ENCODE results near the gene MYO18B.

Gene MYO18B

DNA sequence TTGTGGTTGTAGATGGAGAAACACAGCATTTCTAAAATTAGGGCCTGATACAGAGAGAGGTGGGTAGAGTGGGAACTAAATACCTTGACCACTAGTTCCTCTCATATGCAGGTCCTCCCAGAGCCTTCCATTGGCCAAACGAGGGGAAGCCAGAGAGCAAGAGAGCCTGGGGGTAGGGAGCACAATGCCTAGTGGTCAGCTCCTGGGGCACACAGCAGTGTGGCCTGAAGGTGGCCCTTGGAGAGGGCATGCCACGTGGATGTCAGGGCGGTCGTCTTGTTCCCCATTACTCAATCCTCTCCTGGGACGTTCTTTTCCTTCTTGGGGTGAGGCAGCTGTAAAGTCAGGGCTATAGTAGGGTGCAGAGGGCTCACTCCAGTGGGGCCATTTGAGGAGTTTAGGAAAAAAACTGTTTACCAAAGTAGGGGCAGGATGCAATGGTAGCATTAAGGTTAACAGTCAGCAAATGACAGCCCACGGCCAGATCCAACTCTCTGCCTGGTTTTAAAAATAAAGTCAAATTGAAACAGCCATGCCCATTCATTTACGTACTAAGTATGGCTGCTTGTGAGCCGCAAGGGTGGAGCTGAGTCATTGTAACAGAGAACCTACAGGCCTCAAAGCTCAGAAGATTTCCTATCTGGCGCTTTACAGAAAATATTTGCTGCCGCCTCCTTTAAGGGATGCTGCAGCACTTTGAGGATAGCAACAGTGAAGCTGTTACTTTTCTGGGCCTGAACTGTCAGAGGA, 7.6 kb downstream of the MYO18B start:
- no peak for DNase-seq

DNA sequence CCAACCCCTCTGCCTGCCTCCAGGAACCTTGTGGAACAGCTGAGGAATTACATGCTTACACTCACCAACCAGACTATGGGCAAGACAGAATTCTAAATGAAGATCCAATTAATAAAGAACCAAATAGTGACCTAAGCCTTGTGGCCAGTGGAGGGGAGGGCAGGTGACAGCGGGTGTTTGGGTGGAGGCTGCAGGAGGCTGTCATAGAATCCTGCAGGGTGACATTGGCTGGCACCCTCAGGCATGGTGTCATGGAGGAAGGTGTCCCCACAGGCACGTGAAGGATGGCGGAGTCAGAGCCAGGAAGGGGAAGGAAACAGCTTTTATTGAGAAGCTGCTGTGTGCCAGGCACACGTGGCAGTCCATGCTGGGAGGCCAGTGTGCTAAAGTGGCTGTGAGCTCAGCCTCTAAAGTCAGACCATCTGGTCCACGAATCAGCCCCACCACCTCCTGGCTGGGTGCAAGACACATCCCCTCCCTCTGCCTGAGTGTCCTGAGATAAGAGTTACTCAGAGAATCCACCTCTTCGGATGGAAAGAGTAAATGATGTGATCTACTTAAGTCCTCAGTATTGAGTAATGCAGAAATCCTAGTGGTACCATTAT, 8.7 kb downstream of the MYO18B start:
- no peak for DNase-seq

DNA sequence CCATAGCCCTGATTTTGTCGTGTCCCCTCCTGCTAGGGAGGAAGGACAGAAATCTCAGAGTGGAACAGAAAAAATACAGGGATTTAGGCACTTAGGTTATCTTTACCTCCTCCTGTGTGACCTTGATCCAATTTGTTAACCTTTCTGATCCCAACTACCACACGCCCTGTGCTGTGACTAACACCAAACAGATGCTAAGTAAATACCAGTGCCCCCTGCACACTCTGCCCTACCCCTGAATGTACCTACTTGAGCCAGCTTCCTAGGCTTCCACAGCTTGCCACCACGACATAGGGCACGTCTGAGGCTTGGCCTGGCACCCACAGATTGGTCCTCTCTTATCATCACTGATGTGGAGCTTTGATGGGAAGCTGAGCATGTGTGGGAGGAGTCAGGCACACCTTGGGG, 9.2 kb downstream of the MYO18B start:
- DNase-seq, result no peak

DNA sequence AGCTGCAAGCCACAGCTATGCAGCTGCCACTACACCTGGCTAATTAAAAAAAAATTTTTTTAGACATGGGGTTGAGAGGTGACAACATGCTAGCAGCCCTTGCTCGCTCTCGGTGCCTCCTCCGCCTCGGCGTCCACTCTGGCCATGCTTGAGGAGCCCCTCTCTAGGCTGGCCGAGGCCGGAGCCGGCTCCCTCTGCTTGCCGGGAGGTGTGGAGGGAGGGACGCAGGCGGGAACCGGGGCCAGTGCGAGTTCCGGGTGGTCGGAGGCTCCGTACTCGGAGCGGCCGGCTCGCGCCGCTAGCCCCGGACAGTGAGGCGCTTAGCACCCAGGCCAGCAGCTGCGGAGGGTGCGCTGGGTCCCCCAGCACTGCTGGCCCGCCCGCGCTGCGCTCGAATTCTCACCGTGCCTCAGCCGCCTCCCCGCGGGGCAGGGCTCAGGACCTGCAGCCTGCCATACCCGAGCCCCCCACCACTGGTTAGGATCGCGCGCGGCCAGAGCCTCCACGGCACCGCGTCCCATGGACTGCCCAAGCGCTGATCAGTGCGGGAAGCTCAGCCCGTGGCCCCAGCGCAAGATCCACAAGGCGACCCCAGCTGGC, 10.7 kb downstream of the MYO18B start:
- DNase-seq, result no peak

DNA sequence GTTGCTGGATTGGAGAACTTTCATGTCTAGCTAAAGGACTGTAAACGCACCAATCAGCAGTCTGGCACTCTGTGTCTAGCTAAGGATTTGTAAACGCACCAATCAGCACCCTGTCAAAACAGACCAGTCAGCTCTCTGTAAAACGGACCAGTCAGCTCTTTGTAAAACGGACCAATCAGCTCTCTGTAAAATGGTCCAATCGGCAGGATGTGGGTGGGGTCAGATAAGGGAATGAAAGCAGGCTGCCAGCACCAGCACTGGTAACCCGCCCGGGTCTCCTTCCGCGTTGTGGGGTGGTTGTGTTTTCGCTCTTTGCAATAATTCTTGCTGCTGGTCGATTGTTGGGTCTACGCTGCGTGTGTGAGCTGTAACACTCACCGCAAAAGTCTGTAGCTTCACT, 11.3 kb downstream of the MYO18B start:
- no peak for DNase-seq

DNA sequence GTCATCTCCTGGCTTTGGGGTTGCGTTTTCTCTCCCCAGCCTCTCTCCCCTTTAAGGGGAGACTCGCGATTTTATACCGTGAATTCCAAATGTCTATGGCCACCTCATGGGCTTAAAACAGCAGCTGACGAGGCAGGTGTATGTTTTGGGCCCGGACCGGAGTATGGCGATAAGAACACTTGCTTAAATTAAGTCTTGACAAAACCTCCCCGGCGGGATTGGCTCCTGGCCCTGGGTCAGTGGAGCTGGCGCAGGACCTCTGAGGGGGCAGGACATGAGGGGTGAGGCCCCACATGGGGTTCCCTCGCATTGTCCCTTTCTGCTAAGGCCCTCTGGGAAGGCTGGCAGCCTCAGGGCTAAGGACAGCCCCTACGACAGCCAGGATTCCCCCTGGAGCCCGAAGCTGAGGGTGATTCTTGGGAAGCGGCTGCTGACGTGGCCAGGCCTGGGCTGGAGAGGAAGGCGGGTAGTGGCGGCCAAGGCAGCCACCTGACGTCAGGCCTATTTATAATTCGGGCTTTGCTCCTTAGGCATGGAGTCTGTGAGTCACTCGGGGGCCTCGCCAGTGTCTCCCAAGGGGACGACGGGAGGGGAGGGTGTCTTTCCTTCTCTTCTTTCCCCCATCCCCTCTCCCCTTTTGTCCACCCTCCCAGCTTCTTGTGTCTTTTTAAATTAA, 12.7 kb downstream of the MYO18B start:
- DNase-seq, result no peak

DNA sequence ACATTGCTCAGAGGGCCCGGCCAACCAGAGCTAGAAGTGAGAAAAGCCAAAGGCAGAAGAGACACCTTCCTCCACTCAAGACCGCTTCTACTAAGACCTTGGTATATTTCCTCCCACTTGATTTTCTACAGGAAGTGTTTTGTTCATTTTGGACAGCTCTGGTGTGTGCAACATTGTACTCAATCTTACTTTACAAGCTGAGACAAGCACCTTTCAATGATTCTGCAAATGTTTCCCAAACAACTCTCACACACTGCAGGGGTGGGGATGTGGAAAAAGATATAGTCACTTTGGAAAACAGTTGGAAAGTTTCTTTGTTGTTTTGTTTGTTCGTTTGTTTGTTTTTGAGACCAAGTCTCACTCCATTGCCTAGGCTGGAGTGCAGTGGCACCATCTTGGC, 15.7 kb downstream of the MYO18B start:
- DNase-seq, result no peak

DNA sequence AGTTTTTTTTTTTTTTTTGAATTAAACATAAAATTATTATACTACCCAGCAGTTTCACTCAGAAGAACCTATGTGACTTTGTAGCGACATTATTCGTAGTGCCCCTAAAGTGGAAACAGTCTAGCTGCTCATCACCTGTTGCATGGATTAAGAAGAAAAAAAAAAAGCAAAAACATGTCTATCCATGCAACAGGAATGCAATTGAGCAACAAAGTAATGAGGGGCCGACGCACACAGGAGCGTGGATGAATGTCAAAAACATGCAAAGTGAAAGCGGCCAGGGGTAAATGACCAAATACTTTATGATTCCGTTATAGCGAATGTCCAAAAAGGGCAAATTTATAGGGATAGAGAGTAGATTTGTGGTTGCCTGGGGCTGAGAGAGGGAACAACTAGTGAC, 16.3 kb downstream of the MYO18B start:
- no peak for DNase-seq

DNA sequence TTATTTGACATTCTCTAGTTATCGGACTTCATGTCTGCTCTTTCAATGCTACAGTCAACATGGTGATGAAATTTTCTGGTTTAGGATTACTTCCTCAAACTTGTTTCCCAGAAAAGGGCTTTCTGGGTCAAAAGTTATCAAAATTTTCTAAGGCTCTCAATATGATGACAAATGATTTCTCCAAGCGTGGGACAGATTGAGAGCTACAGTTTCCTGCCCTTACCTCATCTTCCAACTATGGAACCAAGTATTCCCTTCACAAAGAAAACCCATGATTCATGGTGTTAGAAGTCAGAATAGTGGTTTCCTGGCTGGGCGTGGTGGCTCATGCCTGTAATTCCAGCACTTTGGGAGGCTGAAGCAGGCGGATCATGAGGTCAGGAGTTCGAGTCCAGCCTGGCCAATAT, 17.8 kb downstream of the MYO18B start:
- no peak for DNase-seq

DNA sequence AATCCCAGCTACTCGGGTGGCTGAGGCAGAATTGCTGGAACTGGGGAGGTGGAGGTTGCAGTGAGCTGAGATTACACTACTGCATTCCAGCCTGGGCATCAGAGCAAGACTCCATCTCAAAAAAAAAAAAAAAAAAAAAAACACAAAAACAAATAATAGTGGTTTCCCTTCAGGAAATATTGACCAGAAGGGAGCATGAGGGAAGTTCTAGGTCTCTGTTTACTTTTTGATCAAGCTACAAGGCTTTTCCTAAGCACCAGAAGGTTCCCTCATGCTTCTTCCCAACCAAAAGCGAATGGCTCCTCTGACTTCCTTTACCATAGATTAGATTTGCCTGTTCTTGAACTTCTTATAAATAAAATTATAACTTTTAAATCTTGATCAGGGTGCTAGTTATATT, 18.3 kb downstream of the MYO18B start:
- DNase-seq, result no peak

DNA sequence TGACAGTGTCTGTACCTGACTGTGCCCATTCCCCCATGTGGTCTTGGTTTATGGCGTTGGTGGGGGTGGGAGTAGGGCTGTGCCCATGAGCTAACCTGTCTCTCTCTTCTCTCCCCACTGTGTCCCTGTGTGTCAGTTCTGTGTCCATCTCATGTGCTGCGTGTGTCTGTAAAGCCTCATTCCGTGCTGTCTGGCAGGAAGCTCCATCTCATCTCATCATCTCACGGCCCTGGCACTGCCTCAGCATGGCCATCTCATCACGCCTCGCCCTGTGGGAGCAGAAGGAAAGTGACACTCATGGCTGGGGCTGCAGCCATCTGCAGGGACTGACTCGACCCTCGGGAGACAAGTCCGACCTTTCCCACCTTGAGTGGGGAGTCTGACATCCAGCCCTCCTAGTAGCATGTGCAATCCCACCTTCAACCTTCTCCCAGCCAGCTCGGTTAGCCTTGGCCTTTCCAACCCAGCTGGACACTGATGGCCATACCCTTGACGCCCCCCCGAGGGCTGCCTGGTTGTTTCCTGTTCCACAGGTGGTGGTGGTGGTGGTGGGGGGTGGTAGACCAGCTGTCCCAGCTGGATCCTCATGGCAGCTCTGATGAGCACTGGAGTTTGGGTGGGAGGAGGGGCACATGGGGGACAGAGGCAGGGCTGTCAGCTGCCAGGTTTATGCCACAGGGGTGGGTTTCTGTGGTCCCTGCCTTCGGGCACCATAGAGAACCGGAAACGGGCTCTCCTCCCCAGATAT, 19.0 kb downstream of the MYO18B start:
- DNase-seq, result no peak

DNA sequence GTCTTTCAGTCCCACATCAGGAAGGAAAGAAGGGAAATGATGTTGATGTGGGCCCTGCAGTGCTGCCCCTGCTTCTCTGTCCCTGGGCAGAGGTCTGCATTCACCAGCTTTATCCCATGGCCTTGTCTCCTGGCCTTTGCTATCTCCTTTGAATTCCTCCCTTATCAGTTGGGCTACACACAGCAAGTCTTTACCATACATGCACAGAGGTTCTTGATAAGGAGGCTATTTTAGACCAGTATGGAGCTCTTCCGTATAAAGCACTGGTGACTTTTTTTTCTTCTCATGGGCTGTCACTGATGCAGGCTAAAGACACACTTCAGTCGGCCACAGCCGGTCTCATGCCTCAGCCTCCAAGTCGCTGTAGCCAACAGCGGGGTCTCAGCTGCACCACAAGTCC, 20.2 kb downstream of the MYO18B start:
- no peak for DNase-seq

DNA sequence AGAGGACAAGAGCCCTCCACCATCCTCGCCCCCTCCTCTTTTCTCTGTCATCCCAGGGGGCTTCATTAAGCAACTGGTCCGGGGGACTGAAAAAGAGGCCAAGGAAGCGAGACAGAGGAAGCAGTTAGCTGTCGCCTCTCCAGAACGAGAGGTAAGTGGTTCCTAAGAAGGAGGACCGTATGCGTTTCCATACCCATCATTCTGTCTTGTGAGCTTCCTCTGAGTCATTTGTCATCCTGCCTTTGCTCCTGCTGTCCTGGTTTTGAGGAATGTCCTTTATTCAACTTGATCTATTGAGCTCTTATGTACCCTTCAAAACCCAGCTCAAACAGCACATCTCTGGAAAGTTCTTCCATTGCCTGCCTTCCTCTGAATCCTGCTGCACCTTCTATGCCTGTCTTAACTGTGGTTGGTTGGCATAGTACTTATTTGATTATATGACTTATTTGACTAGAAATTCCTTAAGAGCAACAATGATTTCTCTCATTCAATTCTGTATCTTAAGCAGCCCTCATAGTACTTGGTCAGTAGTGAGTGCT, 21.3 kb downstream of the MYO18B start:
- DNase-seq, result no peak

DNA sequence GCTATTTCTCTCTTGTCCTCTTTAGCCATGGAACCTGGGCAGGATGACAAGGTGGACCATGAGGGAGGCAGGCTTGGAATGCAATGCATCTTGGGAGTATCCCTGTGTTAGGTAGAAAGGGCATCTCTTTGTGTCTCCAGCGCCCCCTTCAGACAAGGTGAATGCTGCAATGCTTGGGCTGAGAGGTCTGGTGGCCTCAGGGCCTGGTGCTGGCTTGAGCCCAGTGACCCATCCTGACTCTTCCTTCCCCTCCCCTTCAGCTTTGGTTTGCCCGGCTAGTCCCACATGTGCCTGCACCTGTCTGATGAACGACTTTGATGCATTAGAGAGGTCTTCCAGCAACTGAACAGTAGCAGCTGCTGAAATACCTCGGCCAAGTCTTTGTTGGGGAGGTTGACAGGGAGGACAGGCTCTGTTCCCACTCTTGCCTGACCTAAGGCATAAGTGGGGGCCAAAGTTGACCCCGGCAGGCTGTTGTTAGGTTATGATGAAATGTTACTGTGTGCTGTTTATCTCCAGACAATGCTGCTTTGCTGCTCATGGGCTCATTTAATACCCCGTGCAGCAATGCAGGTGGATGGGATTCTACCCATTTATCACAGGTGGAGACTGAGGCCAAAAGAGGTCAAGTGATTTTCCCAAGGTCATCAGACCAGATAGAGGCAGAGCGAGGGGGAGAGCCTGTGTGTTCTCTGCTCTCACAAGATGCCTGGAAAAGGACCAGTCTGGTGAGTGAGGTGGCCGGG, 22.5 kb downstream of the MYO18B start:
- no peak for DNase-seq

DNA sequence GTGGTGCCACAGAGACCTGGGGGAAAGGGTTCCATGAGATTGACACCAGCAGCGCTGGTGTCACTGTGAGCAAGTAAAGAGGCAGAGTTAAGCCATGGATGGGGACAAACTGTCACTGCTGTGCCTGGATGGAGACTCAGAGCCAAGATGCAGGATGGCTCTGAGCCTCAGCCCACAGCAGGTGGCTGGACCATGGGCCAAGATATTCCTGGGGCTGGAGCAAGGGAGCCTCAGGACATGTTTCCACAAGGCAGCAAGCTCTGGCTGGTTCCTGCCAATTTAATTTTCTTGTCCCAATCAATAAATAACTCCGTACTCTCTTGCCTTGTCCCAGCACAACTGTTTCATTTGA, 23.0 kb downstream of the MYO18B start:
- no peak for DNase-seq

DNA sequence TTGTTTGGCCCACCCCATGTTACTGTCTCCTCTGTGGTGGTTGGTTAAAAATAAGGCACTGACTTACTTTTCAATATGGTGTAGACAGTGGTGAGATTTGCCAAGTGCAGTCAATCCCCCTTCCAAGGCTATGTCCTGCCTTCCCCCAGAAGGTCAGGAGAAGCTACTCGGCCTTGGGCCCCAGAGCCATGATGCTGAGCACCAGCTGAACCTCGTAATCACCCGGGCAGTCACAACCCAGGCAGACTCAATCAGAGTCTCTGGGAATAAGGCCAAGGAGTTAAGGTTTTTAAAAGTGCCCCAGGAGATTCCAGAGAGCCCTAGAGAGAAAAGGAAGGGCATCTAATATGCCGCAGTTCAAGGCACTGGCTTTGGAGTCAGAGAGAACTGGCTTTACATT, 23.8 kb downstream of the MYO18B start:
- no peak for DNase-seq

DNA sequence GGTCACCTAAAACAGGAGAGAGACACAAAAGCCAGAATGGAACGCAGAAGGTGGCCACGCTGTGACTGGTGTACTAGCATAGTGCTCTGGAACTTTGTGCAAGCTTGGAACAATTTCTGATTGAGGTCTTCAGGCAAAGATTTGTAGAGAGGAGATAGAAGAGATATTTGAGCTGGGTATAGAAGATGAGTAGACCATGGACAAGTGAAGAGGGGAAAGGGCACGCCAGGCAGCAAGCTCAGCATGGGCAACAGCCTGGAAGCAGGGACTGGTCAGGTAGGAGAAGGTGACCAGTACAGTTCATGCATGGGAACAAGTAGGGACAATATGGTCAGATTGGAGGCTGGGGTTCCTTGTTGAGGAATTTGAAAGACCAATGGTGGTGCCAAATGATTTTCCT, 24.4 kb downstream of the MYO18B start:
- no peak for DNase-seq

DNA sequence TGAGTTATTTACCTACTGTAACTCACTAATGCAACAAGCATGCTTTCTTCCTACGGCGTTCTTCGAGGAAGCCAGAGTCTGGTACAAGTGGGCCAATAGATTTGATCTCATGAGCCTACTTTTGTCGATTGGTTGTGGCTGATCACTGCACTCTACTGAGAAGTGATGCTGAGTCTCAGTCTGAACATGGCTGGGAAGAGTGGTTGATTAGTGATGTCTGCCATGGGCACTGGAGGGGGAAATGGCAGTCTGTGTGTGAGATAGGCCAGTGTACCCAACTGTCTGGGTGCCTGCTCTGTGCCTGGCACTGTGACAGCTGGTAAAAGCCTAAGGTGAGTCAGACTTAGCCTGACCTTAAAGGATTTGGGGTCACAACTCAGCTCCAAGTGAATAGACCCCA, 28.3 kb downstream of the MYO18B start:
- no peak for DNase-seq

DNA sequence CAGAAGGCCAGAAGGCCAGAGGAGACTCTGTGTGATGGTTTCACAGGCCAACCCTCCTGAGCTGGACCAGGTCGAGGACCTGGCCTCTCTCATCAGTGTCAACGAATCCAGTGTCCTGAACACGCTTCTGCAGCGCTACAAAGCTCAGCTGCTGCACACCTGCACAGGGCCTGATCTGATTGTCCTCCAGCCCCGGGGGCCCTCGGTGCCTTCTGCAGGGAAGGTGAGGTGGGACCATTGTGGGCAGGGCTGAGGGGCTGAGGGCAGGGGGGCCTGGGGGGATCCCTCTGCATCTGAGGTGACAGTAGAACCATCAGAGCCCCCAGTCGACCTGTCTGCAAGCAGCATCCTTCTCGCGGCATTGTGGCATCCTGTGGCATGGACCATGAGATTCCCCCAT, 30.3 kb downstream of the MYO18B start:
- no peak for DNase-seq

DNA sequence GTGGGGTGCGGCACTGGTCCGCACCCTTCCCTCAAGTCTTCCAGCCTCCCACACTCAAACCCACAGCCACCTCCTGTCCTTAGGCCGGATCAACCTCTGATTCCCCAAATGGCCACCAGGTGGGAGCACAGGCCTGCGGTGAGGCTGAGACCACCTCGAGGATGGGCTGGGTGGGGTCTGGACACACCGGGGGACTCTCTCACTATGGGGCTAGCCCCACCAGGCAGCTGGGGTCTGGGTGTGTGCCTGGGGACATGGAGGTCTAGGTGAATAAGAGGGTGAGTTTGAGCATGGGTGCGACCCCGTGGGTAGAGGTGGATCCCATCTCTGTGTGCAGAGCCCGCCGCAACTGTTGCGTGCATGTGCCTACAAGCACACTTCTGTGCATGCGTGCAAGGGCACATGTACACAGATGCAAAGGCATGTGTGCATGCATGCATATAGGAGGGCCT, 32.6 kb downstream of the MYO18B start:
- no peak for DNase-seq

DNA sequence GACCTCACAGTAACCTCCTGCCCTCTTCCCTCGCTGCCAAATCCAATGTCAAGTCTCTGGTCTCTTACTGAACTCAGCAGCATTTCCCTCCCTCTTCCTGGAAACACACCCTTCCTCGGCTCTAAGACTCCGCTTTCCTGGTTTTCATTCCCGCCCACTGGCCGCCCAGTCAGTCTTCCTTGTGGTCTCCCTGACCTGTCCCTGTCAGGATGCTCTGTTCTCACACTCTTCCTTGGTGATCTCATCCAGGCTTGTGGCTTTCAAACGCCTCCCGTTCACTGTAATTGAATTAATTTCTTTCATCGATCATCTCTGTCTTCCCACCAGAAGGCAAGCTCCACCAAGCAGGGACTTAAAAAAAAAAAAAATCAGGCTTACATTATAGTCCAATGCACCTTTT, 33.5 kb downstream of the MYO18B start:
- no peak for DNase-seq

DNA sequence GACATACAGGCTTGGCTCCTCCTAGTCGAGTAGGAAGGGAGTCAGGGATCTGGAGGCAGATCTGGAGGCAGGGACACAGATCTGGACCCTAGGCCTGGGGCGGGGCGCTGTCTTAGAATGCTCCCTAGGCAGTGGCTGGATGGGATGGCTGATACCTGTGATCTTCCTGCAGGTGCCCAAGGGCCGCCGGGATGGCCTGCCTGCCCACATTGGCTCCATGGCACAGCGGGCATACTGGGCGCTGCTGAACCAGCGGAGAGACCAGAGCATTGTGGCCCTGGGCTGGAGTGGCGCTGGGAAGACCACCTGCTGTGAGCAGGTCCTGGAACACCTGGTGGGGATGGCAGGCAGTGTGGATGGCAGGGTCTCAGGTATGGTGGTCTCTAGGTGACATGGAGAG, 35.4 kb downstream of the MYO18B start:
- DNase-seq, result no peak
